NCI-H187 treated with DMSO at 0.1 percent for 48 hours (cell line): Measurements from ENCODE around the gene TOMM40.
"Not testable (repeated sequence)": the region's sequence is repeated elsewhere in the genome, so short reads cannot be mapped to it uniquely, and the experiment has no call there.

Experiments
- DNase-seq: peaks from one replicate; lab custom pipeline; 2025; lab: John Stamatoyannopoulos, UW

TOMM40 gene

DNA sequence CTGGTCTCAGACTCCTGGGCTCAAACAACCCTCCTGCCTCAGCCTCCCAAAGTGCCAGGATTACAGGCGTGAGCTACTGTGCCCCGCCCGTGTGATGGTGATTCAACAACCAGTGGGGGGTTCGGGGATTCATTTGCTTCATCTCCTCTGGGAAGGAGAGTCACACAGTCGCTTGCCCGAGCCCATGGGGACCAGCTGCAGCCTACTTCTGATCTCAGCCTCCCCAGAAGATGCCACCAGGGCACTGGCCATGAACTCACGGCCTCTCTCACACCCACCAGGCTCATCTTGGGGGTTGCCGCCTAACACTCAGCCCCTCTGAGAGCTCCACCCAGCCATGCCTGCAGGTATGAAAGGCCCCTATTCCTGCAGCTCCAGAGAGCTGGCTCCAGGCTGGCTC, 6.8 kb downstream of the TOMM40 start:
- no peak for DNase-seq

DNA sequence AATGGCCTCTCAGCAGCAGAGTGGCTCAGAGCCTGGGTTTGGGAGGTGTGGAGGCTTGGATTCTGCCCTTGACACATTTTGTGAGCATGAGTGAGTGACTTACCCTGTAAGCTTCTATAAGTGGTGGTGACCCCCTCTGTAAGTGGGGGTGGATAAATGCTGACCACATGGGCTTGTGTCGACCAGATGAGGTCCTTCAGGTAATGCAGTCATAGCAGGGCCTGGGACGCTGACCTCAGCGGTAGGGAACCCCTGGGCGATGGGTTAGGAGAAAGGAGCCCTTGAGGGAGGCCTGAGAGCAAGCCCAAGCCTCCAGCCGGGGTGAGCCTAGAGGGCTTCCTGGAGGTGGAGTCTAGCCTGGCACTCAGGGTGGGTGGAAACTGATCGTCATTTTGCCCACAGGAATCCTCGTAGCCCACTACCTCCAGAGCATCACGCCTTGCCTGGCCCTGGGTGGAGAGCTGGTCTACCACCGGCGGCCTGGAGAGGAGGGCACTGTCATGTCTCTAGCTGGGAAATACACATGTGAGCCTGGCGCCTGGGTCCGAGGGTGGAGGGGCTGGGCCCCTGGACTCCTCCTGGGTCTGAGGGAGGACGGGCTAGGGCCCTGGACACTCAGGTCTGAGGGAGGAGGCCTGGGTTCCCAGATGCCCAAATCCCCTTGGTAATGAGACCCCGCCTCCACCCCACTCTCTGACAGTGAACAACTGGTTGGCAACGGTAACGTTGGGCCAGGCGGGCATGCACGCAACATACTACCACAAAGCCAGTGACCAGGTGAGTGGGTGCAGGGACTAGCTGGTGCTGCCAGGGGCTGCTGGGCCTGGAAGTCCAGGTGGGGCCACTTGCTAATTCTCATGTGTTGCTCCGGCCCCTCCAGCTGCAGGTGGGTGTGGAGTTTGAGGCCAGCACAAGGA, 9.5 kb downstream of the TOMM40 start:
- DNase-seq: no peak

DNA sequence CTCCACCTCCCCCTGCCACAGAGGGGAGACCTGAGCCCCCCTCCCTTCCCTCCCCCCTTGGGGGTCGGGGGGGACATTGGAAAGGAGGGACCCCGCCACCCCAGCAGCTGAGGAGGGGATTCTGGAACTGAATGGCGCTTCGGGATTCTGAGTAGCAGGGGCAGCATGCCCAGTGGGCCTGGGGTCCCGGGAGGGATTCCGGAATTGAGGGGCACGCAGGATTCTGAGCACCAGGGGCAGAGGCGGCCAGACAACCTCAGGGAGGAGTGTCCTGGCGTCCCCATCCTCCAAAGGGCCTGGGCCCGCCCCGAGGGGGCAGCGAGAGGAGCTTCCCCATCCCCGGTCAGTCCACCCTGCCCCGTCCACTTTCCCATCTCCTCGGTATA, 12.2 kb downstream of the TOMM40 start:
- no peak for DNase-seq

DNA sequence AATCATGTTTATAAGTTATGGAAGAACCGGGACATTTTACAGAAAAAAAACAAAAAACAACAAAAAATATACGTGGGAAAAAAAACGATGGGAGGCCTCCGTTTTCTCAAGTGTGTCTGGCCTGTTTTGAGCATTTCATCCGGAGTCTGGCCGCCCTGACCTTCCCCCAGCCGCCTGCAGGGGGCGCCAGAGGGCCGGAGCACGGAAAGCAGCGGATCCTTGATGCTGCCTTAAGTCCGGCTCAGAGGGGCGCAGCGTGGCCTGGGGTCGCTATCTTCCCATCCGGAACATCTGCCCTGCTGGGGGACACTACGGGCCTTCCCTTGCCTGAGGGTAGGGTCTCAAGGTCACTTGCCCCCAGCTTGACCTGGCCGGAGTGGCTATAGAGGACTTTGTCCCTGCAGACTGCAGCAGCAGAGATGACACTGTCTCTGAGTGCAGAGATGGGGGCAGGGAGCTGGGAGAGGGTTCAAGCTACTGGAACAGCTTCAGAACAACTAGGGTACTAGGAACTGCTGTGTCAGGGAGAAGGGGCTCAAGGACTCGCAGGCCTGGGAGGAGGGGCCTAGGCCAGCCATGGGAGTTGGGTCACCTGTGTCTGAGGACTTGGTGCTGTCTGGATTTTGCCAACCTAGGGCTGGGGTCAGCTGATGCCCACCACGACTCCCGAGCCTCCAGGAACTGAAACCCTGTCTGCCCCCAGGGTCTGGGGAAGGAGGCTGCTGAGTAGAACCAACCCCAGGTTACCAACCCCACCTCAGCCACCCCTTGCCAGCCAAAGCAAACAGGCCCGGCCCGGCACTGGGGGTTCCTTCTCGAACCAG, 12.8 kb downstream of the TOMM40 start:
- no peak for DNase-seq

GRCh38 chr19:44904426-44904994, 13.5 kb downstream of the TOMM40 start:
- DNase-seq: no peak

DNA sequence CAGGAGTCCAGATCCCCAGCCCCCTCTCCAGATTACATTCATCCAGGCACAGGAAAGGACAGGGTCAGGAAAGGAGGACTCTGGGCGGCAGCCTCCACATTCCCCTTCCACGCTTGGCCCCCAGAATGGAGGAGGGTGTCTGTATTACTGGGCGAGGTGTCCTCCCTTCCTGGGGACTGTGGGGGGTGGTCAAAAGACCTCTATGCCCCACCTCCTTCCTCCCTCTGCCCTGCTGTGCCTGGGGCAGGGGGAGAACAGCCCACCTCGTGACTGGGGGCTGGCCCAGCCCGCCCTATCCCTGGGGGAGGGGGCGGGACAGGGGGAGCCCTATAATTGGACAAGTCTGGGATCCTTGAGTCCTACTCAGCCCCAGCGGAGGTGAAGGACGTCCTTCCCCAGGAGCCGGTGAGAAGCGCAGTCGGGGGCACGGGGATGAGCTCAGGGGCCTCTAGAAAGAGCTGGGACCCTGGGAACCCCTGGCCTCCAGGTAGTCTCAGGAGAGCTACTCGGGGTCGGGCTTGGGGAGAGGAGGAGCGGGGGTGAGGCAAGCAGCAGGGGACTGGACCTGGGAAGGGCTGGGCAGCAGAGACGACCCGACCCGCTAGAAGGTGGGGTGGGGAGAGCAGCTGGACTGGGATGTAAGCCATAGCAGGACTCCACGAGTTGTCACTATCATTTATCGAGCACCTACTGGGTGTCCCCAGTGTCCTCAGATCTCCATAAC, 14.5 kb downstream of the TOMM40 start, which contains the start of gene APOE:
APOE (plus strand) TSS at position 360 of the 724 bp plus-strand sequence. CDS start 829 bp downstream, outside the sequence.
- DNase-seq: no peak

- DNase-seq: no peak
These were observed 16.6 kb downstream of the TOMM40 start for GRCh38 chr19:44907613-44908012.

DNA sequence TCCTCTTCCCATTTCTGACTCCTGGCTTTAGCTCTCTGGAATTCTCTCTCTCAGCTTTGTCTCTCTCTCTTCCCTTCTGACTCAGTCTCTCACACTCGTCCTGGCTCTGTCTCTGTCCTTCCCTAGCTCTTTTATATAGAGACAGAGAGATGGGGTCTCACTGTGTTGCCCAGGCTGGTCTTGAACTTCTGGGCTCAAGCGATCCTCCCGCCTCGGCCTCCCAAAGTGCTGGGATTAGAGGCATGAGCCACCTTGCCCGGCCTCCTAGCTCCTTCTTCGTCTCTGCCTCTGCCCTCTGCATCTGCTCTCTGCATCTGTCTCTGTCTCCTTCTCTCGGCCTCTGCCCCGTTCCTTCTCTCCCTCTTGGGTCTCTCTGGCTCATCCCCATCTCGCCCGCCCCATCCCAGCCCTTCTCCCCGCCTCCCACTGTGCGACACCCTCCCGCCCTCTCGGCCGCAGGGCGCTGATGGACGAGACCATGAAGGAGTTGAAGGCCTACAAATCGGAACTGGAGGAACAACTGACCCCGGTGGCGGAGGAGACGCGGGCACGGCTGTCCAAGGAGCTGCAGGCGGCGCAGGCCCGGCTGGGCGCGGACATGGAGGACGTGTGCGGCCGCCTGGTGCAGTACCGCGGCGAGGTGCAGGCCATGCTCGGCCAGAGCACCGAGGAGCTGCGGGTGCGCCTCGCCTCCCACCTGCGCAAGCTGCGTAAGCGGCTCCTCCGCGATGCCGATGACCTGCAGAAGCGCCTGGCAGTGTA, 17.2 kb downstream of the TOMM40 start:
- no peak for DNase-seq

DNA sequence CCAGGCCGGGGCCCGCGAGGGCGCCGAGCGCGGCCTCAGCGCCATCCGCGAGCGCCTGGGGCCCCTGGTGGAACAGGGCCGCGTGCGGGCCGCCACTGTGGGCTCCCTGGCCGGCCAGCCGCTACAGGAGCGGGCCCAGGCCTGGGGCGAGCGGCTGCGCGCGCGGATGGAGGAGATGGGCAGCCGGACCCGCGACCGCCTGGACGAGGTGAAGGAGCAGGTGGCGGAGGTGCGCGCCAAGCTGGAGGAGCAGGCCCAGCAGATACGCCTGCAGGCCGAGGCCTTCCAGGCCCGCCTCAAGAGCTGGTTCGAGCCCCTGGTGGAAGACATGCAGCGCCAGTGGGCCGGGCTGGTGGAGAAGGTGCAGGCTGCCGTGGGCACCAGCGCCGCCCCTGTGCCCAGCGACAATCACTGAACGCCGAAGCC, 17.8 kb downstream of the TOMM40 start:
- no peak for DNase-seq

- no peak for DNase-seq
These were observed 18.7 kb downstream of the TOMM40 start for GRCh38 chr19:44909775-44910174.

- DNase-seq: not testable (repeated sequence)
These were observed 20.8 kb downstream of the TOMM40 start for GRCh38 chr19:44911896-44912295.

GRCh38 chr19:44912854-44913253, 21.8 kb downstream of the TOMM40 start:
- DNase-seq: no peak

GRCh38 chr19:44913512-44914432, 22.7 kb downstream of the TOMM40 start:
- DNase-seq: not testable (repeated sequence)

GRCh38 chr19:44914433-44915206, 23.6 kb downstream of the TOMM40 start, which contains the start of gene APOC1:
TSS of gene APOC1 (plus strand) at chr19:44914608. CDS start at chr19:44914892, 284 bp downstream.
- DNase-seq: peak; percentile 53

- DNase-seq: no peak
These were observed 33.2 kb downstream of the TOMM40 start for GRCh38 chr19:44924243-44924725.

DNA sequence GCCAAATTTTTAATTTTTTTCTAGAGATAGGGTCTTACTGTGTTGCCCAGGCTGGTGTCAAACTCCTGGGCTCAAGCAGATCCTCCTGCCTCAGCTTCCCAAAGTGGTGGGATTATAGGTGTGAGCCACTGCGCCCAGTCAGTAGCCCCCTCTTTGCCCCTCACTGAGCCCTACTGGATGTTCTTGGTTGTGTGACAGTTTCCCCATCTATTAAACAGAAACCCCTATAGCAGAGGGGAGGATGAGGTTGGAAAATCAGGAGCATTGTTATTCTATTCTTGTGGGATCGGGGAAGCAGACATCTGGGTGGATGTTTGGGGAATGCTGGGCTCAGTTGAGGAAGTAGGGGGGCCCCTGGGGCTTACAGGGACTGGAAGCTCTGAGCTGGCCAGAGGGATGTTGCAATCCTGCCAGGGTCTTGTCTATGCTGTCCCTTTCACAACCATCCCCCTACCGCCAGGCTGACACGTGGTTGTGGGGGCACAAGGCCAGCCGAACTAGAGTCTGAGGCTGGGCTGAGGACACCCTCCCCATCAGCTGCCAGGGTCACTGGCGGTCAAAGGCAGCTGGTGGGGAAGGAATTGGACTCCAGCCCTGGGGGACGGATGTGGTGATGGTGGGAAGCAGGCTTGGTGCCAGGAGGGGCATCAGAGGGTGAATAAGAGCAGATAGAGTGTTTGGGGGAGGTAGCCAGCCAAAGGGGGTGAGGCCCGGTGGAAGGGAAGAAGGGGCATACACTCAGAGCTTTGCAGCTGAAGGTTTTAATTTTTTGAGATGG, 34.2 kb downstream of the TOMM40 start:
- no peak for DNase-seq

DNA sequence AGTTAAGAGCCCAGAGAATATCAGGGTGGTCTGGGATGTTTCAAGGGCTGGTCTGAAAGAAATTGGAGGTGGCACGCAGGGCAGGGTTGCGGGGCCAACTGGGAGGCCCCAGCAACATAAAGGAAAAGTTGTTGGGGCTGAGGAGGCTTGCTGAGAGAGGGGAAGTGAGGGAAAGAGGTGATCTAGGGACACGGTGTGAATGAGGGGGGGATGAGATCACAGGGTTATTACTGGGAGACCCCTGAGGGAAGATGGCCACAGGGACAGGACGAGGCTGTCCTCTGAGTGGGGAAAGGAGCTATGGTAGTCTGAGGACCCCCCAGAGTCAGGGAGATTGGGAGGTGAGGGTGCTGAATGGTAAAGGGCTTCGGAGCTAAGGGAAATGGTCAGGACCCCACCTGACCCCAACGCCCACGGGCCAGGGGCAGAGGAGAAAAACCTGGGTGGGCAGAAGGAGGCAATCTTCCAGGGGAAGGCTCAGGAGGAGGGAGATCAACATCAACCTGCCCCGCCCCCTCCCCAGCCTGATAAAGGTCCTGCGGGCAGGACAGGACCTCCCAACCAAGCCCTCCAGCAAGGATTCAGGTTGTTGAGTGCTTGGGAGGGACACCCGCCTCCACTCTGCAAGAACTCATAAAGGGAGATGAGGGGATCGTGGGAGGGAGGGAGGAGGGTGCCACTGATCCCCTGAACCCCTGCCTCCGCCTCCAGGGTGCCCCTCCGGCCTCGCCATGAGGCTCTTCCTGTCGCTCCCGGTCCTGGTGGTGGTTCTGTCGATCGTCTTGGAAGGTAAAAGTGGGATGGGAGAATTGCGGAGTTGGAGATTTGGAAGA, 35.4 kb downstream of the TOMM40 start:
- not testable (repeated sequence) for DNase-seq
